K562 (cell line): ENCODE data around the gene COL5A3. TPM values are rescaled to one million over a fixed set of nuclear protein-coding genes. Genes with fewer than 3 reads are reported as not detected.

ENCODE experiments used
- ATAC-seq: fragments of 200-7000 bp; cut with Tn5 transposase; 3 replicates; pipeline ENCODE4 v1.9.1; 2020; ENCODE audit warnings: moderate library complexity
- BruUV-seq: library from RNA; stranded (reverse); fragments of 400-500 nt; replicated peaks from 2 replicates; lab custom pipeline; 2021; lab: Mats Ljungman, UMichigan
- CTCF ChIA-PET: fragments of 300-600 bp; formaldehyde crosslinking; extraction: SDS; loops from one replicate; lab custom pipeline; 2021; ENCODE audit warnings: low intra/inter-chr PET ratio; lab: Yijun Ruan, JAX
- POLR2A ChIA-PET: fragments of 300-600, 350-650 bp; sonication (Branson Sonifier 250); formaldehyde crosslinking; extraction: SDS; loops from one replicate; lab custom pipeline; 2021; ENCODE audit warnings: antibody characterized with exemption, inconsistent platforms; lab: Yijun Ruan, JAX
- DNase-seq, 4 experiments: peaks; one replicate each; pipeline versions ENCODE4 v3.0.0 to v3.0.0-alpha.2; 2011 to 2018; ENCODE audit warnings: low spot score in 3 of 4, mixed read lengths in 3 of 4; ENCODE audit errors: extremely low read depth in 1 of 4
- FAIRE-seq: peaks from 2 replicates; lab custom pipeline; 2011; peaks lifted over from hg19 to GRCh38; lab: Jason Lieb, UNC
- H2AFZ ChIP-seq: 2 replicates; pipeline ENCODE4 v1.6.0; 2011; ENCODE audit warnings: low read depth, low read length, control low read depth, inconsistent platforms
- H3K27ac ChIP-seq: fragments of 200-600 bp; 3 replicates; pipeline ENCODE4 v1.8.0; 2011; ENCODE audit warnings: low read depth, mild to moderate bottlenecking, control low read depth, inconsistent platforms, low read length, moderate library complexity, mixed read lengths; ENCODE audit errors: extremely low read depth
- H3K27me3 ChIP-seq, 2 experiments: fragments of 300-600 bp in 1 of 2; 2 replicates in 1 of 2; 3 replicates in 1 of 2; pipeline versions ENCODE4 v1.6.0 to v1.8.0; 2011; ENCODE audit warnings: inconsistent platforms in 2 of 2, low read length in 2 of 2, mild to moderate bottlenecking in 1 of 2, mixed read lengths in 1 of 2, moderate library complexity in 1 of 2; ENCODE audit not compliant: control insufficient read depth in 2 of 2, insufficient read depth in 2 of 2
- H3K36me3 ChIP-seq: fragments of 300-600 bp; 3 replicates; pipeline ENCODE4 v1.8.0; 2011; ENCODE audit warnings: mild to moderate bottlenecking, low read length, inconsistent platforms; ENCODE audit not compliant: control insufficient read depth, insufficient read depth
- H3K4me1 ChIP-seq, 2 experiments: fragments of 200-600 bp in 1 of 2; replicated peaks in 1 of 2; 2 replicates in 1 of 2; 3 replicates in 1 of 2; pipeline versions ENCODE4 v1.5.1 to v1.8.0; 2011; ENCODE audit warnings: inconsistent platforms in 2 of 2, low read length in 2 of 2, mild to moderate bottlenecking in 1 of 2, mixed read lengths in 1 of 2, moderate library complexity in 1 of 2; ENCODE audit not compliant: control insufficient read depth in 2 of 2, insufficient read depth in 2 of 2
- H3K4me2 ChIP-seq: 2 replicates; pipeline ENCODE4 v1.6.1; 2011; ENCODE audit warnings: low read length, control low read depth, inconsistent platforms, mixed read lengths; ENCODE audit not compliant: insufficient read depth
- H3K4me3 ChIP-seq: fragments of 200-600 bp; sonication (generic), shearing (Covaris generic); 2 replicates; pipeline ENCODE4 v1.5.1; 2016; ENCODE audit warnings: control low read depth, inconsistent platforms
- H3K79me2 ChIP-seq: fragments of 200-600 bp; 3 replicates; pipeline ENCODE4 v1.8.0; 2011; ENCODE audit warnings: low read length, inconsistent platforms; ENCODE audit not compliant: control insufficient read depth, insufficient read depth
- H3K9ac ChIP-seq, 2 experiments: 2 replicates each; pipeline versions ENCODE4 v1.6.0 to v1.6.1; 2011; ENCODE audit warnings: low read depth in 2 of 2, low read length in 2 of 2, control low read depth in 1 of 2, inconsistent platforms in 1 of 2, mild to moderate bottlenecking in 1 of 2, mixed read lengths in 1 of 2; ENCODE audit not compliant: insufficient read depth in 1 of 2
- H3K9me1 ChIP-seq: one replicate; pipeline ENCODE4 v1.6.0; 2011; ENCODE audit warnings: inconsistent platforms, mild to moderate bottlenecking, low read length, moderate library complexity; ENCODE audit not compliant: control insufficient read depth, insufficient read depth
- H3K9me3 ChIP-seq: replicated peaks from 2 replicates; pipeline ENCODE4 v1.5.1; 2011; ENCODE audit warnings: low read depth, low read length, inconsistent platforms; ENCODE audit not compliant: control insufficient read depth, insufficient read depth
- H4K20me1 ChIP-seq: replicated peaks from 2 replicates; pipeline ENCODE4 v1.6.1; 2011; ENCODE audit warnings: low read length, inconsistent platforms, mixed read lengths; ENCODE audit not compliant: control insufficient read depth, insufficient read depth
- CXXC5 ChIP-seq: fragments of 250-450 bp; sonication (Bioruptor Pico); IDR thresholded peaks from 2 replicates; pipeline ENCODE4 v1.8.0; 2022; ENCODE audit warnings: inconsistent platforms, mild to moderate bottlenecking, moderate library complexity
- DDX20 ChIP-seq: fragments of 450-650 bp; IDR thresholded peaks from 2 replicates; pipeline ENCODE4 v1.6.1; 2016; ENCODE audit warnings: missing genetic modification characterization, low read depth, mild to moderate bottlenecking, missing compliant biosample characterization, moderate library complexity
- DIDO1 ChIP-seq: fragments of 450-650 bp; IDR thresholded peaks from 2 replicates; pipeline ENCODE4 v1.6.1; 2016; ENCODE audit warnings: low read depth, missing biosample characterization, missing genetic modification characterization
- HOXB6 ChIP-seq: fragments of 250-450 bp; sonication (Bioruptor Pico); IDR thresholded peaks from 2 replicates; pipeline ENCODE4 v1.5.1; 2022; ENCODE audit warnings: mild to moderate bottlenecking, borderline replicate concordance
- KLF13 ChIP-seq: fragments of 450-650 bp; IDR thresholded peaks from 2 replicates; pipeline ENCODE4 v1.6.1; 2016; ENCODE audit warnings: missing genetic modification characterization, low read depth, mild to moderate bottlenecking, missing compliant biosample characterization, moderate library complexity, borderline replicate concordance
- NR1H2 ChIP-seq: sonication (generic); formaldehyde crosslinking; IDR thresholded peaks from 2 replicates; pipeline ENCODE4 v1.4.0; 2020; ENCODE audit warnings: mild to moderate bottlenecking, missing genetic modification reagents
- RFX5 ChIP-seq: IDR thresholded peaks from 2 replicates; pipeline ENCODE4 v1.6.1; 2011; ENCODE audit warnings: low read depth, mild to moderate bottlenecking, improper control_type of control experiment, low read length
- SRSF1 ChIP-seq: fragments of 200-400 bp; formaldehyde crosslinking; IDR thresholded peaks from 2 replicates; pipeline ENCODE4 v1.6.1; 2017; ENCODE audit warnings: mild to moderate bottlenecking, low read depth, low read length, moderate library complexity
- XRCC3 ChIP-seq: fragments of 450-650 bp; IDR thresholded peaks from 2 replicates; pipeline ENCODE4 v1.6.1; 2017; ENCODE audit warnings: mild to moderate bottlenecking, moderate library complexity
- XRCC4 ChIP-seq: IDR thresholded peaks from one replicate; pipeline ENCODE4 v1.6.1; 2011; ENCODE audit not compliant: insufficient read depth, insufficient read length; ENCODE audit errors: extremely low read depth
- ZNF146 ChIP-seq: IDR thresholded peaks from one replicate; pipeline ENCODE4 v1.6.1; 2018; ENCODE audit warnings: missing compliant biosample characterization; ENCODE audit not compliant: unreplicated experiment
- ZNF184 ChIP-seq: sonication (generic); formaldehyde crosslinking; IDR thresholded peaks from 2 replicates; pipeline ENCODE4 v1.5.0; 2020; ENCODE audit warnings: missing genetic modification reagents
- ZNF354B ChIP-seq: fragments of 250-450 bp; sonication (Bioruptor Pico); IDR thresholded peaks from 2 replicates; pipeline ENCODE4 v1.4.0; 2020
- ZNF584 ChIP-seq: fragments of 200-800 bp; sonication (Bioruptor generic); IDR thresholded peaks from 2 replicates; pipeline ENCODE4 v1.6.1; 2016; ENCODE audit warnings: low read depth, mild to moderate bottlenecking, missing genetic modification characterization, missing compliant biosample characterization
- ZNF699 ChIP-seq: fragments of 250-450 bp; sonication (Bioruptor Pico); IDR thresholded peaks from 2 replicates; pipeline ENCODE4 v1.8.0; 2021; ENCODE audit warnings: mild to moderate bottlenecking, moderate library complexity; ENCODE audit not compliant: insufficient replicate concordance
- ZNF785 ChIP-seq: fragments of 250-450 bp; sonication (Bioruptor Pico); IDR thresholded peaks from 2 replicates; pipeline ENCODE4 v1.4.0; 2020; ENCODE audit warnings: mild to moderate bottlenecking
- WGBS: fragments of 100-300 bp; shearing (Covaris generic); methylation state at CpG from one replicate; pipeline ENCODE4 v1.1.6; 2016; ENCODE audit warnings: low coverage, mixed read lengths; ENCODE audit not compliant: insufficient coverage; ENCODE audit errors: missing lambda C conversion rate; 5-methylcytosine and 5-hydroxymethylcytosine counted together
- in situ Hi-C: fragments of 300-500 bp; cut with MboI; formaldehyde crosslinking; loops from 4 replicates; pipeline ENCODE4 v1.15.0; 2018; ENCODE audit warnings: inconsistent platforms, mixed read lengths
- intact Hi-C: fragments of 100-400 bp; cut with micrococcal nuclease; formaldehyde crosslinking; loops from 2 replicates; pipeline ENCODE4 v1.14.2; 2022
- polyA plus RNA-seq, 8 experiments: library from polyadenylated mRNA; depleted of rRNA in 4 of 8; stranded (reverse) in 5 of 8; unstranded in 3 of 8; fragments of >200 nt; fragmentation: Nextera tagmentation in 2 of 8; fragmentation: Illumina TruSeq in 1 of 8; extraction: Ambion mirVana in 2 of 8; extraction: Trizol in 1 of 8; gene quantifications; 2 replicates each; pipeline versions ENCODE4 v1.2.1 to v1.2.3, GENCODE V29; 2011 to 2014; ENCODE audit warnings: inconsistent platforms in 1 of 8, missing spikeins in 1 of 8
- total RNA-seq, 7 experiments: library from RNA; depleted of rRNA in 6 of 7; stranded (reverse); fragments of >200 nt in 6 of 7; fragmentation: Illumina TruSeq in 2 of 7; extraction: Trizol in 2 of 7; gene quantifications; 2 replicates each; pipeline versions ENCODE4 v1.2.1 to v1.2.3, GENCODE V29; 2011 to 2021; ENCODE audit warnings: low replicate concordance in 1 of 7
- TF ChIP-seq, protein P1 (sequence below), 2 experiments: IDR thresholded peaks in 1 of 2; conservative IDR thresholded peaks in 1 of 2; 2 replicates each; pipeline ENCODE4 v1.6.1; 2016; ENCODE audit warnings: low read depth in 2 of 2, mild to moderate bottlenecking in 1 of 2, missing compliant biosample characterization in 1 of 2, missing genetic modification characterization in 1 of 2, moderate library complexity in 1 of 2
- TF ChIP-seq, protein P2 (sequence below): fragments of 450-650 bp; IDR thresholded peaks from 2 replicates; pipeline ENCODE4 v1.7.1; 2018; ENCODE audit warnings: mild to moderate bottlenecking, low read depth; ENCODE audit not compliant: partially characterized antibody

COL5A3 gene
- total and polyA plus RNA-seq, 9 of the 15 experiments (the other 6 are each of a cell fraction or from before 2014, with no cell fraction given) = 0.01 to 0.02 TPM; not detected in 7

DNA sequence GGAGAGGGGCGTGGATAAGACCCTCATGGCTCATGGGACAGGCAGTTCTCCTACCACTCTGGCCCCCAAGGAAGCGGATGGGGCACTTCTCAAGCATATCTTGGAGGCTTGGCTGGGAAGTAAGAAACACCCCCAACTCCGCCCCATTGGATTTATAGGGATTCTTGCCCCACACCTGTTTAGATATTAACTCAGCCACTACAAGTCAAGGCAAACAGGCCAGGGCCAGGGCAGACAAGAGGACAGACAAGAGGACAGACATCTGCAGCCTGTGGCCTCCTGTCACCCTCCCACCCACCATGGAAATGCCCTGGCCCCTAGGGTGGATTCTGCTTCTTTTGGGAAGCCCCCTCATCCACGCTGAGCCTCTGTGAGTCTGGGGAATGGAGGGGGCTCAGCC is 27.1 kb upstream of the COL5A3 start:
- H2AFZ ChIP-seq = no peak overlapping the region
- no peak overlapping the region for H3K27ac ChIP-seq
- H3K36me3 ChIP-seq = no peaks in the 10 kb centered on the region
- H3K4me1 ChIP-seq = no peaks in the 10 kb centered on the region
- 3% methylated on average over 4 of the region's 4 CpGs for WGBS
- ChIA-PET CTCF (no interaction called here), POLR2A (interaction anchor here (0.6 kb wide), 1 partner anchor 605 kb away, joined by 3 read pairs; no protein-coding TSS in a partner anchor)
- no peaks in the 10 kb centered on the region for H3K9me1 ChIP-seq
- H3K79me2 ChIP-seq = no peaks in the 10 kb centered on the region
- no peak overlapping the region for H3K4me2 ChIP-seq
- DNase-seq (no peak), ATAC-seq (no peak), FAIRE-seq (no peak)
- H3K9me3 ChIP-seq = no peaks in the 10 kb centered on the region
- no peak overlapping the region for H3K9ac ChIP-seq
- in situ Hi-C loops (no loop called here), intact Hi-C loops (no loop called here)
- BruUV-seq = no TSS peak
- peaks cover 17 to 62% of the 10 kb centered on the region in 2 experiments; a peak in 4 of 5 replicates for H3K27me3 ChIP-seq
- no peak overlapping the region for H3K4me3 ChIP-seq
- H4K20me1 ChIP-seq = no peaks in the 10 kb centered on the region
- no peak for TF ChIP-seq ZNF785 (CRISPR knock-in tag)
- no peak for TF ChIP-seq ZNF354B
- TF ChIP-seq, protein P1, sequence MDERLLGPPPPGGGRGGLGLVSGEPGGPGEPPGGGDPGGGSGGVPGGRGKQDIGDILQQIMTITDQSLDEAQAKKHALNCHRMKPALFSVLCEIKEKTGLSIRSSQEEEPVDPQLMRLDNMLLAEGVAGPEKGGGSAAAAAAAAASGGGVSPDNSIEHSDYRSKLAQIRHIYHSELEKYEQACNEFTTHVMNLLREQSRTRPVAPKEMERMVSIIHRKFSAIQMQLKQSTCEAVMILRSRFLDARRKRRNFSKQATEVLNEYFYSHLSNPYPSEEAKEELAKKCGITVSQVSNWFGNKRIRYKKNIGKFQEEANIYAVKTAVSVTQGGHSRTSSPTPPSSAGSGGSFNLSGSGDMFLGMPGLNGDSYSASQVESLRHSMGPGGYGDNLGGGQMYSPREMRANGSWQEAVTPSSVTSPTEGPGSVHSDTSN (CRISPR knock-in tag; IDR thresholded peaks at IDR 0.05; ENCODE audit: low read depth) = no peak
- TF ChIP-seq, protein P1 (tag; conservative IDR thresholded peaks at IDR 0.05; ENCODE audit: low read depth) = no peak
- no peak for TF ChIP-seq CXXC5 (CRISPR knock-in tag)
- no peak for TF ChIP-seq DDX20 (tag)
- no peak for TF ChIP-seq NR1H2 (CRISPR knock-in tag)
- TF ChIP-seq KLF13 (tag) = no peak
- no peak for TF ChIP-seq HOXB6 (CRISPR knock-in tag)
- TF ChIP-seq SRSF1 = no peak
- no peak for TF ChIP-seq XRCC3
- TF ChIP-seq, protein P2, sequence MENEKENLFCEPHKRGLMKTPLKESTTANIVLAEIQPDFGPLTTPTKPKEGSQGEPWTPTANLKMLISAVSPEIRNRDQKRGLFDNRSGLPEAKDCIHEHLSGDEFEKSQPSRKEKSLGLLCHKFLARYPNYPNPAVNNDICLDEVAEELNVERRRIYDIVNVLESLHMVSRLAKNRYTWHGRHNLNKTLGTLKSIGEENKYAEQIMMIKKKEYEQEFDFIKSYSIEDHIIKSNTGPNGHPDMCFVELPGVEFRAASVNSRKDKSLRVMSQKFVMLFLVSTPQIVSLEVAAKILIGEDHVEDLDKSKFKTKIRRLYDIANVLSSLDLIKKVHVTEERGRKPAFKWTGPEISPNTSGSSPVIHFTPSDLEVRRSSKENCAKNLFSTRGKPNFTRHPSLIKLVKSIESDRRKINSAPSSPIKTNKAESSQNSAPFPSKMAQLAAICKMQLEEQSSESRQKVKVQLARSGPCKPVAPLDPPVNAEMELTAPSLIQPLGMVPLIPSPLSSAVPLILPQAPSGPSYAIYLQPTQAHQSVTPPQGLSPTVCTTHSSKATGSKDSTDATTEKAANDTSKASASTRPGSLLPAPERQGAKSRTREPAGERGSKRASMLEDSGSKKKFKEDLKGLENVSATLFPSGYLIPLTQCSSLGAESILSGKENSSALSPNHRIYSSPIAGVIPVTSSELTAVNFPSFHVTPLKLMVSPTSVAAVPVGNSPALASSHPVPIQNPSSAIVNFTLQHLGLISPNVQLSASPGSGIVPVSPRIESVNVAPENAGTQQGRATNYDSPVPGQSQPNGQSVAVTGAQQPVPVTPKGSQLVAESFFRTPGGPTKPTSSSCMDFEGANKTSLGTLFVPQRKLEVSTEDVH = no peak
- no peak for TF ChIP-seq ZNF584 (CRISPR knock-in tag)
- no peak for TF ChIP-seq ZNF146 (CRISPR knock-in tag)
- TF ChIP-seq ZNF699 = no peak
- no peak for TF ChIP-seq RFX5
- TF ChIP-seq DIDO1 (tag) = no peak
- no peak for TF ChIP-seq XRCC4
- TF ChIP-seq ZNF184 (CRISPR knock-in tag) = no peak
